ENCODE measurements around the gene AGTRAP.

The AGTRAP gene

GRCh38 chr1:11784993-11785769, 49.2 kb downstream of the AGTRAP start:
- peak; percentile 45 for DNase-seq

DNA sequence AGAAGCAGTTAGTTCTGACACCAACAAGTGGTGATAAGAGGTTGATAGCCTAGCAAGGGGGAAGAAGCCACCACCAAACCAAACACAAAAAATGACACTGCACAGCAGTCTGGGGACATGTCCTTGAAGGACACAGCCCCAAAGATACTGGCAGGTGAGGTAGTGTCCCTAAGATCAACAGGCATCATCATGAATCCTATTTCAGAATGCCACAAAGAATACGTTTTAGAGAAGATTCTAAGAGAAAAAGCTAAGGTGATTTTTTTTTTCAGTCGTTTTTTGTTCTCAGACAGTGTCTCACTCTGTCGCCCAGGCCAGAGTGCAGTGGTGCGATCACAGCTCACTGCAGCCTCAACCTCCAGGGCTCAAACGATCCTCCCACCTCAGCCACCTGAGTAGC, 50.2 kb downstream of the AGTRAP start:
- DNase-seq, result no peak

DNA sequence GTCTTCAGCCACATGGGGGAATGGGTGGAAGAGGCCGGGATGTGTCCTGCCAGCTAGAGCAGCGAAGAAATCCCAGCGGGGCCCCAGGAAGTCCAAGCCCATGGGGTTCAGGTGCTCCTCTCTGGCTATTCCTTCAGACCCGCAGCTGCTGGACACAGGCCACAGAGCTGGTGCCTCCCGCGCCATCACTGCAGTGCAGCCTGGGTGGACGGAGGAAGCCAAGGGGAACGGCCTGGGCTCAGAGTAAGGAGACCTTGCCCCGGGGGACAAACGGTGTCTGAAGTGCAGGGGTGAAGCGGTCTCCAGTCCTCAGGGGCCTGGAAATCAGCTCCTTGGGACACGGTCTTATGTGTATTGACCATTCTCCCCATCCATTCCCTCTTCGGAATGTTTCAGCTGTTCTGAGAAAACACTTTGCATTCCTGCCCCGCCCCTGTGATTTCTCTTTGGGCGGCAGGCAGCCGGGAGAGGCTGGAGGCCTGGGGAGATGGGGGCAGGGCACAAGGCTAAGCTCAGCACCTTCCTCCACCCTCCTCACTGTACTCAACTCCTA, 51.4 kb downstream of the AGTRAP start:
- no peak for DNase-seq

GRCh38 chr1:11787804-11788436, 52.0 kb downstream of the AGTRAP start:
- no peak for DNase-seq

DNA sequence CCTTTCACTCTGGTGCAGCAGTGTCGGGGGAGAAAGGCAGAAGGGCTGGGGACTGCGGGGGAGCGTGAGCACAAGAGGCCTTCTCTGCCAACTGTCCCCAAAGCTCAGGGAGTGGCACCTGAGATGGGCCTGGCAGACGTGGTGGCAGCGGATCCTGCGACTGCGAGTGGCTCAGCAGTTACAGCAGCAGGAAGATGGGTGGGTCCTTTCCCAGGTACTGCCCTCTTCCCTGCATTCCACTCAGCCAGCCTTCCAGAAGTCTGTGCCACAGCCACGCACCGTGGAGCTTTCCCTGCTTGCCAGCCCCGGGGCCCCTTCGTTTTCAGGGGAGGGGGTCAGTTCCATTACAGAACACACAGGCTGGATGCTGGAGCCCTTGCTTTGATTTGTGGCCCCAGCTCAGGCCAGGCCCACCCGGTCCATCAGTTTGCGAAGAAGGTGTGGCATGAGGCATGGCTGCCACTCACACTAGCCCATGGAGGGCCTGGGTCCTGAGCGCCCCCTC, 52.7 kb downstream of the AGTRAP start:
- no peak for DNase-seq

DNA sequence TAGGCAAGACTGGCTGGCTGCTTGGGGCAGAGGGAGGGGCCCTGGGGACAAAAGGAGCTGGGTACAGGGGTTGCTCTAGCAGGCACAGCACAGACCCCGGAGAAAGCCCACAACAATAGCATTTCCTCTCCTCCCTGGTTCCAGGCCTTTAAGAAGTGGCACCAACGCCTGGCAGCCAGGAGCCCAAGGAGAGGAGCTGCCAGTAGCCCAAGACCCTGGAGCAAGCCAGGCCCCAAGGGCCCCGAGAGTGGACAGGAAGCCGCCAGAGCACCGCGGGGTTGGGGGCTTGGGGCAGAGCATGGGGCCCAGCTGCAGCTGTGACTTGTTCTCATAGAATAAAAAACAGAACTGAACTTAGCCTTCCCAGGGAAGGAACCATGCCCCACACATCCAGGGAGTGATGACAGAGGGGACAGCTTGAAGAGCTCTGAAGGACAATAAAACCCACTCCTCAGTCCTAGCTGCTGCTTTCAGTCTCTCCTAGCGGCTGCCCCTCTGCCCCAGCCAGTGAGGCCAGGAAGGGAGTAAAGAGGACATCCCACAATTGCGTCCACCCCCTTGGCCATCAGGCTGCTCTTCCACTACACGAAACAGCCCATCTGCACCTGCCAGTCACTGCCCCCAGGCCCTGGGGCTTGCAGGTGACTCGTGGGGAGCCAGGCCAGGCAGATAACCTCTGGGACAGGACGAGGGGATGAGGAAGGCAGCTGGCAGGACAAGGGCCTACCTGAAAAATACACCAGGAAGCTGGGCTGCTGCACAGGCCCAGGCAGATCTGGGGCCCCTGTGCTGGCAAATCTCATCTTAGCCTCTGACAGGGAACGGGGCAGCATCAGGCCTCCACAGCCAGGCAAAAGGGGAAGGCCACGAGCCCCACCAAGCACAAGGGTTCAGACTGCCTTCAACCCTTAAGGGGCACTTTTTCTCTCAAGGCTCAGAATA, 53.5 kb downstream of the AGTRAP start:
- no peak for DNase-seq

DNA sequence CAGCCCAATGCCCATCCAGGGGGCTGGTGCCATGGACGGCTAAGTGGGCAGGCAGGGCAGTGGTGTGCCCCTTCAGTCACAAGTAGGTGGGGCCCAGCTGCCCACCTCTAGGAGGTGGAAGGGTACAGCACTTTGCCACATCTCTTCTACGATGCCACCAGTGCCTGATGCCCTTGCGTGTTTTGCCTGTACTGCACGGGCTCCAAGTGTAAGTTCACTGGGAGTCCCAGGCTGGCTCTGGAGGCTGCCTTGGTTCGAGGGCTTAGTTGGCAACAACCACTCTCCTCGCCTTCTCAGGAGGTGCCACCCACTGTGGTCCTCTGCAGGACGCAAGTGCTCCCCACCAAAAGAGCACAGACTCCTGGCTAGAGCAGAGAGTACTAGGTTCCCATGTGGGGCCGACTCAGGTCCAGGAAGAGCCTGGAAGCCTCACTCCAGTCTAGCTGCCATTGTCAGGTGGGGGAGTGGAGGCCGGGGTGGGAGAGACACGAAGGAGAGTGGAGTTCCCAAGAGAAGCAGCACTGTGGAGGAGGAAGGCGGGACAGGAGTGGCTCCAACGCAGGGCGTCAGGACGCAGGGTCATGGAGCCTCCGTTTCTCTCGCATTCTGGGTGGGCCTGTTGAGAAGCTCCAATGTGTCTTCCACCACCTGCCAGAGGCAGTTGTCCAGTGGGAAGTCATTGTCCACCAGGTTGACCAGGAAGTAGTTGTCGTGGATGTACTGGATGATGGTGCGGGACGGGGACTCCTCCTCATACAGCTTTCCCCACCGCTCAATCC, 54.4 kb downstream of the AGTRAP start:
- no peak for DNase-seq

DNA sequence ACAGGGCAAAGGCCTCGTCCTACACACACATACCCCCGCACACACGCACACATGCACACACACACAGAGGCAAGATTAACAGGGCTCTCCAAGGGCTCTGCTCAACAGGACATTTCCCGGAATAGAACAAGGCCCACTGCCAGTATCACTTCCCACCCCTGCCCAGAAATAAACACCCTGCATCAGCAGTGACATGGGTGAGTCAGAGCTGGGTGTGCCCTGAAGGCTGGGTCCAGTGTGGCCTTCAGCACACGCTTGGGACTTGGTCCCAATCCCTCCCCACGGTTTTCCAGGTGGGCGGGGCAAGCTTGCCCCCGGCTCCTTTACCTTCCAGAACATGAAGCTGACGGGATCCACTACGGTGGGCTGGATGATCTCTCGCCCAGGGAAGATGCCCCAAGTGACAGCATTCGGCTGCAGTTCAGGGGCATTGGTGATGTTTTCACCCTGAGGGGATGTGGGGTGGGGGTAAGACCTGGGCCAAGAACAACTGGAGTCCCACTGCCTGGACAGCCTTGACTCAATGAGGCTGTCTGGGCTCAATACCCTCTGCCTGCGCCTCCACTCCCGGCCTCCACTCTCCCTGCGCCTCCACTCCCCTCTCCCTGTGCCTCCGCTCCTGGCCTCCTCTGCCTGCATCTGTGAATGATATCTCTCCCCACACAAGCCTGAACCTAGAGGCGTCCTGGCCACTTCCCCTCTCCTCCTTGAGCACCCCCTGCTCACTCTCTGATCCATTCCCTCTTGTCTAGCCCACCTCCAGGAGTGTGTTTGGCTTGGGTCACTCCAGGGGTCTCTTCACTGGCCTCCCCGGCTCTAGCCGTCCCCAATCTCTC, 55.2 kb downstream of the AGTRAP start:
- DNase-seq, result no peak

- DNase-seq, result no peak
Measured at GRCh38 chr1:11792106-11792505, 56.2 kb downstream of the AGTRAP start.

- DNase-seq, result no peak
Measured at GRCh38 chr1:11793819-11794218, 57.9 kb downstream of the AGTRAP start.

GRCh38 chr1:11794446-11795237, 58.7 kb downstream of the AGTRAP start:
- DNase-seq, result no peak

GRCh38 chr1:11795238-11795890, 59.4 kb downstream of the AGTRAP start:
- no peak for DNase-seq

DNA sequence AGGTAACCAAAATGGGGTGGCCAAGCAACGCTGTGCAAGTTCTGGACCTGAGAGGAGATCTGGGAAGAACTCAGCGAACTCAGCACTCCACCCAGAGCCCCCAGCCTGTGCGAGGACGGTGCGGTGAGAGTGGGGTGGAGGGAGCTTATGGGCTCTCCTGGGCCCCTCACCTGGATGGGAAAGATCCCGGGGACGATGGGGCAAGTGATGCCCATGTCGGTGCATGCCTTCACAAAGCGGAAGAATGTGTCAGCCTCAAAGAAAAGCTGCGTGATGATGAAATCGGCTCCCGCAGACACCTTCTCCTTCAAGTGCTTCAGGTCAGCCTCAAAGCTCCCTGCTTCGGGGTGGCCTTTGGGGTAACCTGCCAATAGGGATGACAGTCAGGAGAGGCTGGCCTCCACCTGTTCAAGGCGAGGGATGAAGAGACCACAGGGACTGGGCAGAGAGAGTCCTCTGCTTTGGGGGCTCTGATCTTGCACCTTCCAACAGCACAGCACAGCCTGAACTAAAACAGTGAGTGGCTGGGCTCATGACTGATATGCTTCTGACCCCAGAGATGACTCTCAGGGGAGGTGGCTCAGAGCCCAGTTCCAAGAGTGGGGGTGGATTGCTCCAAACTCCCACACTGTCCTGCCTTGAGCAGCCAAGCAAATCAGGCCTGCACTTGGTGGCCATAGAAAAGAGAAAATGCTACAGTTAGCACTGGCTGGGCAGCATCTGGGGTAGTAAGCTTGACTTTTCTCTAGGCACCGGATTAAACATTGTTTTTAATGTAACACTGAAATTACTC, 60.3 kb downstream of the AGTRAP start:
- no peak for DNase-seq

- DNase-seq, result no peak
Measured at GRCh38 chr1:11797525-11798216, 61.7 kb downstream of the AGTRAP start.

GRCh38 chr1:11799099-11799498, 63.2 kb downstream of the AGTRAP start:
- DNase-seq, result no peak

- DNase-seq, result no peak
Measured at GRCh38 chr1:11799896-11800295, 64.0 kb downstream of the AGTRAP start.

- DNase-seq, result no peak
Measured at GRCh38 chr1:11800391-11800755, 64.4 kb downstream of the AGTRAP start.

Data from activated CD8-positive, alpha-beta memory T cell treated with anti-CD3 and anti-CD28 coated beads, Interleukin-2, amount 50 U/mL, for 4 hours (primary cell).